Pancreas (tissue), 10 donors: ENCODE measurements around the gene IMPDH1. TPM values are rescaled to one million over a fixed set of nuclear protein-coding genes. Genes with fewer than 3 reads are reported as not detected.

Source experiments
- ATAC-seq, 4 donors: fragments of 200-7000 bp; cut with Tn5 transposase; one replicate each; pipeline versions ENCODE4 v1.8.0 to v1.9.1; 2020; ENCODE audit warnings: mild to moderate bottlenecking in 4 of 4, moderate library complexity in 4 of 4
- DNase-seq, 6 donors: peaks; one replicate each; pipeline ENCODE4 v3.0.0-alpha.2; 2020
- FAIRE-seq: peaks from 2 replicates; lab custom pipeline; 2012; peaks lifted over from hg19 to GRCh38; lab: Jason Lieb, UNC
- H3K27ac ChIP-seq, 4 donors: fragments of 200-600 bp; sonication (generic); 1 replicate in 3 of 4; 2 replicates in 1 of 4; pipeline versions ENCODE4 v1.5.0 to v1.8.0; 2020
- H3K27me3 ChIP-seq, 4 donors: fragments of 200-600 bp; one replicate each; pipeline ENCODE4 v1.8.0; 2021
- H3K36me3 ChIP-seq, 3 donors: fragments of 200-600 bp; sonication (generic) in 1 of 3; one replicate each; pipeline versions ENCODE4 v1.5.0 to v1.8.0; 2020 to 2021
- H3K4me1 ChIP-seq, 3 donors: fragments of 200-600 bp; one replicate each; pipeline ENCODE4 v1.8.0; 2021
- H3K4me3 ChIP-seq, 4 donors: fragments of 200-600 bp; sonication (generic) in 2 of 4; one replicate each; pipeline versions ENCODE4 v1.5.0 to v1.8.0; 2020 to 2021
- H3K9me3 ChIP-seq, 4 donors: fragments of 200-600 bp; one replicate each; pipeline ENCODE4 v1.8.0; 2021
- WGBS, 2 donors: extraction: QIAGEN DNeasy Blood & Tissue Kit; methylation state at CpG; one replicate each; pipeline ENCODE4 v1.1.7; 2013; 5-methylcytosine and 5-hydroxymethylcytosine counted together
- intact Hi-C, 3 donors: fragments of 100-400 bp; cut with DNase I; formaldehyde crosslinking; loops; one replicate each; pipeline versions ENCODE4 v1.11.1 to v1.14.2; 2022
- polyA plus RNA-seq, 2 donors: library from polyadenylated mRNA; stranded (reverse); fragments of 200-250 nt; gene quantifications; one replicate each; pipeline ENCODE4 v1.2.3, GENCODE V29; 2013
- total RNA-seq, 6 donors: library from RNA; stranded (reverse); fragmentation: NEBNext Ultra II Directional in 4 of 6; extraction: Animal tissue kit (Norgen Biotek cat#: 25700) in 4 of 6; gene quantifications; one replicate each; pipeline versions ENCODE4 v1.2.1 to v1.2.4, GENCODE V29; 2021 to 2023
- TF ChIP-seq, protein P1 (sequence below), 4 donors: fragments of 200-600 bp; sonication (generic) in 3 of 4; IDR thresholded peaks; one replicate each; pipeline versions ENCODE4 v1.5.0 to v1.8.0; 2021; ENCODE audit warnings: antibody characterized with exemption in 4 of 4
- donor health status: healthy with polysubstance abuse.
- donor health status: DM: no; HTN: no; CAD: no; lungs with moderate emphysema.
- donor health status: DM: no; HTN: no; CAD: no.
- donor health status: control.
- donor health status: control.
- donor health status: Bipolar disorder and iron deficiency.
- donor health status: DM: yes; HTN: yes; CAD: no.
- donor health status: DM: no; HTN: no; CAD: no.
- donor health status: DM: no; HTN: no; CAD: no.
- donor health status: DM: yes; HTN: yes; CAD: no.

The IMPDH1 gene
- total and polyA plus RNA-seq, 8 donors, result 16.8 to 26.0 (median 19.8) TPM

DNA sequence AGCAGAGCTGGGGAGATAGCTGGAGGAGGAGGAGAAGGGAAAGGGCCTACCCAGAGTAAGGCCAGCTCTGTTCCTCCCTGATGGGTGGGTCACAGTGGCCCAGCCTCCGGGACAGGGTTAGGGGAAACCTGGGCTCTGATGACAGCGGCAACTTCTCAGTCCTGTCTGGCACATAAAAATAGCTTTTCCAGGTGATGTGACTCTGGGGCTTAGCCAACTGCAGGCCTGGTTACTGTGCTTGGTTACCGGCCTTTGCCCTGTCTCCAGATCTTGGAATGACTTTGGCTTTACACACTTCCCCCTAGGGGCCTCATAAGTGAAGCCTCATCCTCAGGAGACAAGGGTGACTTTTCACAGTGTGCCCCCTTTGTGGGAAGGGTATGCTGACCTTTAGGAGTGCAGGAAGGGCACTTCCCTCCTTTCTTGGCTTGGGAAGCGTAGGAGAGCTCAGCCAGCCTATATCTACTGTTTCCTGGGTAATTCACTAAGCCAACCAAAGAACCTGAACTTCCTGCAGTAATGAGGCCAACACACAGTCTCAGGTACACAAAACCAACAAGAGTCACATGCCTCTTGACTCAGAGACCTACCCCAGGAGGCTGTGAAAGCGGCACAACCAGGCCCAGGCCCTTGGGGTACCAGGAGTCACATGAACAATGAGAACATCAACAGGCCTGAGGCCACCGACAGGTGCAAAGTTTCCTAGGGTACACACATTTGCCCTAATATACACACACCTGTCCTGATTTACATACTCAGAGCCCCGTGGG lies 34.2 kb upstream of the IMPDH1 start:
- Histone ChIP-seq H3K4me1 (peaks cover 0 to 7% (median 0%) of the 10 kb centered on the region in 3 donors), H3K36me3 (no peaks in the 10 kb centered on the region), H3K27me3 (no peaks in the 10 kb centered on the region), H3K27ac (peak overlapping the region in 2 of 4 donors; percentile 13 to 28), H3K9me3 (no peaks in the 10 kb centered on the region), H3K4me3 (no peak overlapping the region)
- intact Hi-C loops, result no loop called here
- TF ChIP-seq, protein P1, sequence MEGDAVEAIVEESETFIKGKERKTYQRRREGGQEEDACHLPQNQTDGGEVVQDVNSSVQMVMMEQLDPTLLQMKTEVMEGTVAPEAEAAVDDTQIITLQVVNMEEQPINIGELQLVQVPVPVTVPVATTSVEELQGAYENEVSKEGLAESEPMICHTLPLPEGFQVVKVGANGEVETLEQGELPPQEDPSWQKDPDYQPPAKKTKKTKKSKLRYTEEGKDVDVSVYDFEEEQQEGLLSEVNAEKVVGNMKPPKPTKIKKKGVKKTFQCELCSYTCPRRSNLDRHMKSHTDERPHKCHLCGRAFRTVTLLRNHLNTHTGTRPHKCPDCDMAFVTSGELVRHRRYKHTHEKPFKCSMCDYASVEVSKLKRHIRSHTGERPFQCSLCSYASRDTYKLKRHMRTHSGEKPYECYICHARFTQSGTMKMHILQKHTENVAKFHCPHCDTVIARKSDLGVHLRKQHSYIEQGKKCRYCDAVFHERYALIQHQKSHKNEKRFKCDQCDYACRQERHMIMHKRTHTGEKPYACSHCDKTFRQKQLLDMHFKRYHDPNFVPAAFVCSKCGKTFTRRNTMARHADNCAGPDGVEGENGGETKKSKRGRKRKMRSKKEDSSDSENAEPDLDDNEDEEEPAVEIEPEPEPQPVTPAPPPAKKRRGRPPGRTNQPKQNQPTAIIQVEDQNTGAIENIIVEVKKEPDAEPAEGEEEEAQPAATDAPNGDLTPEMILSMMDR (IDR thresholded peaks at IDR 0.05), result no peak
- no peak for FAIRE-seq
- WGBS, 2 donors, result 68 to 69% methylated on average over 7 of the region's 7 CpGs
- peak; percentile 51 to 81 (median 68) for ATAC-seq
- peak in 1 of 6 donors; percentile 31 for DNase-seq

DNA sequence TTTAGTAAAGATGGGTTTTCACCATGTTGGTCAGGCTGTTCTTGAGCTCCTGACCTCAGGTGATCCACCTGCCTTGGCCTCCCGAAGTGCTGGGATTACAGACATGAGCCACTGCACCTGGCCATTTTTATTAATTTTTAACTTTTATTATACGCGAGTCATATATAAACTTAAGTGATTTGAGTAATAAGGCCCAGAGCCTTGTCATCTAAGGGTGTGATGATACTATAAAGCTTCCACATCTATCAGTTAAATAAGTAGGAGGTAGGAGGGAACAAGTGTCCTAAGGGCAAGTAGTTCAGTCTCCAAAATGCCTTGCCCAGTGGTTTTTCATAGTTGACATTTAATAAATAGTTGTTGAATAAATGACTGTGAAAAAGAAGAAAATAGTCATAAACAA lies 32.6 kb upstream of the IMPDH1 start:
- DNase-seq (no peak), ATAC-seq (no peak), FAIRE-seq (no peak)
- intact Hi-C loops, result no loop called here
- Histone ChIP-seq H3K36me3 (no peaks in the 10 kb centered on the region), H3K9me3 (no peaks in the 10 kb centered on the region), H3K27me3 (no peaks in the 10 kb centered on the region), H3K27ac (no peak overlapping the region), H3K4me3 (no peak overlapping the region), H3K4me1 (peaks cover 0 to 3% (median 0%) of the 10 kb centered on the region in 3 donors)
- WGBS, 2 donors, result 55 to 61% methylated on average over 3 of the region's 3 CpGs
- TF ChIP-seq, protein P1 (IDR thresholded peaks at IDR 0.05), result no peak

DNA sequence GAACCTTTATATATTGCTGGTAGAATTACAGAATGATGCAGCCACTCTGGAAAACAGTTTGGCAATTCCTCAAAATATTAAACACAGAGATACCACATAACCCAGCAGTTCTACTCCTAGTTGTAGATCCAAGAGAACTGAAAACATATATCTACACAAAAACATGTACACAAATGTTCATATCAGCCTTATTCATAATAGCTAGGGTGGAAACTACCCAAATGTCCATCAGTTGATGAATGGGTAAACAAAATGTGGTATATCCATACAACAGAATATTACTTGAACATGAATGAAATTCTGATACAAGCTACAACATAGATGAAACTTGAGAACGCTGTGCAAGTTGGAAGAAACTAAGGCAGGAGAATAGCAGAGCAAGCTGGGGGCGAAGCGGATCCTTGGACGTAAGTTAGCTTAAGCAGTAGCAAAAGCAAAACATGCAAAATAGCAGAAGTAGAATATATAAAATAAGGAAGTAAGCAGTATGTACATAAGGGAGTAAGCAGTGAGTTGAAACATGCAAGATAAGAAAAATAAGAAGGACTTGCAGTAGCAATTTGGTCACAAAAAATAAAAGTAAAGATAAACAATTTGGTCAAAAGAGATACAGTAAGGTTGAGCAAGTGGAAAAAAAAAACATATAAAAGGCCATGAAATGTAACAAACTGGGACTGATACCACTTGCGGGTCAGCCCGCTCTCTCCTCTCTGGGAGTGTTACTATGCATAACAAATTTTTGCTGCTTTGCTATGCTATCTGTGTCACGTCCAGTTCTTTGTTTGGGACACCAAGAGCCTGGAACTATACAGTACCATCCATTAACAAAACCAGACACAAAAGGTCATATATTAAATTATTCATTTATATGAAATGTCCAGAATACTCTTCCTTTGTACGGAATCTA lies 27.9 kb upstream of the IMPDH1 start:
- Histone ChIP-seq H3K27me3 (no peaks in the 10 kb centered on the region), H3K9me3 (no peaks in the 10 kb centered on the region), H3K27ac (no peak overlapping the region), H3K4me1 (no peaks in the 10 kb centered on the region), H3K4me3 (no peak overlapping the region), H3K36me3 (no peaks in the 10 kb centered on the region)
- intact Hi-C loops, result no loop called here
- no peak for FAIRE-seq
- TF ChIP-seq, protein P1 (IDR thresholded peaks at IDR 0.05), result no peak
- peak in 1 of 4 donors; percentile 54 for ATAC-seq
- DNase-seq, result no peak
- WGBS, 2 donors, result 87 to 93% methylated on average over 8 of the region's 8 CpGs

DNA sequence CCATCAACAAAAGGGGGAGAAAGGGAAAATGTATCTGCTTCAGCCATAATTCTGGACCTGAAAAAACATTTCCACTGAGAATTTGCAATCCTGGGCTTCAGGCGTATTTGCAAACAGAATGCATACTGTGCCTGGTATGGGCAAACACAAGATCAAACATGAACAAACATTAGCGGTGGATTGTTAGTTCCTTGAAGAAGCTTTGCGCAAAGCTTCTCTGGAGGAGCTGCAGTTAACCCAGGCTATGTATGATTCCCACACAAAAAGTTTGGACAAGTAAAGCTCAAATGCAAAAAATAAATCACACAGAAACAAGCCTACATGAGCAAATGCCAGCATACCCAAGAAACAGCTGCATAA lies 25.5 kb upstream of the IMPDH1 start:
- intact Hi-C loops, result no loop called here
- Histone ChIP-seq H3K9me3 (no peaks in the 10 kb centered on the region), H3K36me3 (no peaks in the 10 kb centered on the region), H3K27ac (no peak overlapping the region), H3K4me3 (no peak overlapping the region), H3K27me3 (no peaks in the 10 kb centered on the region), H3K4me1 (no peaks in the 10 kb centered on the region)
- WGBS, 2 donors, result 35 to 57% methylated on average over 3 of the region's 3 CpGs
- TF ChIP-seq, protein P1 (IDR thresholded peaks at IDR 0.05), result no peak
- DNase-seq, result no peak
- FAIRE-seq, result no peak
- ATAC-seq, result peak in 2 of 4 donors; percentile 60 to 66
